RWPE2 (cell line): ENCODE results near the gene TNK2.

Source experiments
- ATAC-seq: fragments of 200-7000 bp; cut with Tn5 transposase; 3 replicates; pipeline ENCODE4 v1.9.1; 2021; ENCODE audit warnings: low read depth
- DNase-seq: peaks from one replicate; pipeline ENCODE4 v3.0.0-alpha.2; 2020; ENCODE audit warnings: low spot score
- H3K27ac ChIP-seq: fragments of 450-650 bp; 2 replicates; pipeline ENCODE4 v1.5.1; 2017; ENCODE audit warnings: mild to moderate bottlenecking; ENCODE audit not compliant: poor library complexity, severe bottlenecking
- H3K27me3 ChIP-seq: fragments of 250-450 bp; sonication (Bioruptor Pico); 2 replicates; pipeline ENCODE4 v1.5.1; 2021; ENCODE audit warnings: mild to moderate bottlenecking, moderate library complexity; ENCODE audit not compliant: insufficient read depth, poor library complexity, severe bottlenecking
- H3K36me3 ChIP-seq: fragments of 250-450 bp; sonication (Bioruptor Pico); 2 replicates; pipeline ENCODE4 v1.5.1; 2020; ENCODE audit warnings: low read depth, mild to moderate bottlenecking, moderate library complexity
- H3K4me1 ChIP-seq: fragments of 250-450 bp; sonication (Bioruptor Pico); 2 replicates; pipeline ENCODE4 v1.5.1; 2021; ENCODE audit warnings: mild to moderate bottlenecking, moderate library complexity; ENCODE audit not compliant: insufficient read depth, poor library complexity, severe bottlenecking
- H3K4me3 ChIP-seq: fragments of 250-450 bp; sonication (Bioruptor Pico); 2 replicates; pipeline ENCODE4 v1.5.1; 2021; ENCODE audit warnings: mild to moderate bottlenecking, moderate library complexity; ENCODE audit not compliant: severe bottlenecking
- H3K9me3 ChIP-seq: fragments of 250-450 bp; sonication (Bioruptor Pico); 2 replicates; pipeline ENCODE4 v1.5.1; 2021; ENCODE audit warnings: mild to moderate bottlenecking, moderate library complexity; ENCODE audit not compliant: severe bottlenecking
- CTCF ChIP-seq: fragments of 450-650 bp; IDR thresholded peaks from one replicate; pipeline ENCODE4 v1.5.1; 2017; ENCODE audit warnings: mild to moderate bottlenecking, moderate library complexity; ENCODE audit not compliant: poor library complexity, severe bottlenecking

The TNK2 gene

GRCh38 chr3:195870442-195870841 lies 37.9 kb downstream of the TNK2 start:
- ATAC-seq (peak; percentile 96), DNase-seq (peak; percentile 67)
- H3K9me3 ChIP-seq: no peaks in the 10 kb centered on the region
- H3K27ac ChIP-seq: peak overlapping the region; percentile 50
- no peak overlapping the region for H3K4me3 ChIP-seq
- peaks cover 7% of the 10 kb centered on the region for H3K4me1 ChIP-seq
- TF ChIP-seq CTCF: no peak
- no peaks in the 10 kb centered on the region for H3K27me3 ChIP-seq
- H3K36me3 ChIP-seq: peaks cover 33% of the 10 kb centered on the region

GRCh38 chr3:195869413-195870001 lies 38.8 kb downstream of the TNK2 start:
- Histone ChIP-seq H3K27me3 (no peaks in the 10 kb centered on the region), H3K4me3 (no peak overlapping the region), H3K36me3 (peaks cover 33% of the 10 kb centered on the region), H3K9me3 (no peaks in the 10 kb centered on the region), H3K27ac (peak overlapping the region; percentile 50), H3K4me1 (peaks cover 7% of the 10 kb centered on the region)
- no peak for ATAC-seq
- DNase-seq: peak; percentile 60
- TF ChIP-seq CTCF: no peak

- ATAC-seq (no peak), DNase-seq (peak; percentile 63)
- H3K27ac ChIP-seq: no peak overlapping the region
- H3K4me3 ChIP-seq: no peak overlapping the region
- H3K27me3 ChIP-seq: no peaks in the 10 kb centered on the region
- no peak for TF ChIP-seq CTCF
- peaks cover 8% of the 10 kb centered on the region for H3K4me1 ChIP-seq
- peaks cover 33% of the 10 kb centered on the region for H3K36me3 ChIP-seq
- no peaks in the 10 kb centered on the region for H3K9me3 ChIP-seq
Observed at GRCh38 chr3:195868866-195869412, 39.4 kb downstream of the TNK2 start.

- ATAC-seq (no peak), DNase-seq (no peak)
- Histone ChIP-seq H3K27ac (no peak overlapping the region), H3K27me3 (no peaks in the 10 kb centered on the region), H3K4me3 (no peak overlapping the region), H3K36me3 (peaks cover 33% of the 10 kb centered on the region), H3K4me1 (peaks cover 13% of the 10 kb centered on the region), H3K9me3 (no peaks in the 10 kb centered on the region)
- no peak for TF ChIP-seq CTCF
Observed at GRCh38 chr3:195868336-195868865, 40.0 kb downstream of the TNK2 start.
